Subcutaneous abdominal adipose tissue (tissue), 5 donors: ENCODE results near the gene TRANK1.

ENCODE experiments used
- H3K27ac ChIP-seq: one replicate; pipeline ENCODE4 v1.7.0; 2013; ENCODE audit warnings: low read depth, mild to moderate bottlenecking, inconsistent platforms, low read length, moderate library complexity
- H3K27me3 ChIP-seq, 5 donors: one replicate each; pipeline ENCODE4 v1.7.0; 2013; ENCODE audit warnings: low read length in 5 of 5, inconsistent platforms in 1 of 5; ENCODE audit not compliant: control insufficient read depth in 5 of 5, insufficient read depth in 4 of 5
- H3K36me3 ChIP-seq, 5 donors: one replicate each; pipeline ENCODE4 v1.7.0; 2013; ENCODE audit warnings: low read length in 5 of 5; ENCODE audit not compliant: control insufficient read depth in 5 of 5, insufficient read depth in 5 of 5
- H3K4me1 ChIP-seq, 5 donors: one replicate each; pipeline ENCODE4 v1.7.0; 2013; ENCODE audit warnings: low read length in 5 of 5, mild to moderate bottlenecking in 3 of 5, moderate library complexity in 1 of 5; ENCODE audit not compliant: control insufficient read depth in 5 of 5, insufficient read depth in 5 of 5
- H3K4me3 ChIP-seq, 5 donors: one replicate each; pipeline ENCODE4 v1.7.0; 2013; ENCODE audit warnings: low read length in 5 of 5, low read depth in 1 of 5
- H3K9ac ChIP-seq, 5 donors: one replicate each; pipeline ENCODE4 v1.7.0; 2013; ENCODE audit warnings: low read length in 5 of 5, mild to moderate bottlenecking in 4 of 5, moderate library complexity in 3 of 5
- H3K9me3 ChIP-seq, 5 donors: one replicate each; pipeline ENCODE4 v1.7.0; 2013; ENCODE audit warnings: low read length in 5 of 5; ENCODE audit not compliant: control insufficient read depth in 5 of 5
- donor health status: healthy.
- donor health status: healthy.
- donor health status: healthy.
- donor health status: healthy.
- donor health status: healthy.

The TRANK1 gene

GRCh38 chr3:36859494-36859893 is 85.4 kb downstream of the TRANK1 start:
- Histone ChIP-seq H3K27ac (no peak overlapping the region), H3K27me3 (no peaks in the 10 kb centered on the region), H3K4me1 (peaks cover 0 to 3% (median 3%) of the 10 kb centered on the region in 5 donors), H3K9ac (no peak overlapping the region), H3K9me3 (no peaks in the 10 kb centered on the region), H3K36me3 (peaks cover 0 to 70% (median 50%) of the 10 kb centered on the region in 5 donors), H3K4me3 (no peak overlapping the region)

DNA sequence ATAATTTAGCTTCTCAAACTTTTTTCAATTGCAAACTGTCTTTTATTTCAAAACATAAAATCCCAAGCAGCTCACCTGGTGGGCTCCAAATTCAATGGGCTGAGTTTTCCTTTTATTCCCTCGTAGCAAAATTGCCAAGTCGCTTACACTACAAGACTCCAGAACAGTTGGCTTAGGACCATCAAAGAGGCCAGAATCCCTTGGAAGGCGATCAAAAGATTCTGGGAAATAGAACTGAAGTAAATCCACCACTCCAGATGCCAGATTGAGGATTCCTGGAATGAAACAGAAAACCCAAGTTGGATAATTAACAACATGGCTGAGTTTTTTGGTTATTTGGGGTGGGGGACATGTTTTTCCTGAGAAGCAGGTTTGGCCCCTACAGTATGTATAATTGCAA is 92.8 kb downstream of the TRANK1 start:
- H3K9ac ChIP-seq, result no peak overlapping the region
- H3K27me3 ChIP-seq, result no peaks in the 10 kb centered on the region
- H3K27ac ChIP-seq, result no peak overlapping the region
- peaks cover 8 to 52% (median 33%) of the 10 kb centered on the region in 5 donors for H3K36me3 ChIP-seq
- H3K4me1 ChIP-seq, result peaks cover 0 to 6% (median 4%) of the 10 kb centered on the region in 5 donors
- H3K4me3 ChIP-seq, result no peak overlapping the region
- H3K9me3 ChIP-seq, result no peaks in the 10 kb centered on the region

DNA sequence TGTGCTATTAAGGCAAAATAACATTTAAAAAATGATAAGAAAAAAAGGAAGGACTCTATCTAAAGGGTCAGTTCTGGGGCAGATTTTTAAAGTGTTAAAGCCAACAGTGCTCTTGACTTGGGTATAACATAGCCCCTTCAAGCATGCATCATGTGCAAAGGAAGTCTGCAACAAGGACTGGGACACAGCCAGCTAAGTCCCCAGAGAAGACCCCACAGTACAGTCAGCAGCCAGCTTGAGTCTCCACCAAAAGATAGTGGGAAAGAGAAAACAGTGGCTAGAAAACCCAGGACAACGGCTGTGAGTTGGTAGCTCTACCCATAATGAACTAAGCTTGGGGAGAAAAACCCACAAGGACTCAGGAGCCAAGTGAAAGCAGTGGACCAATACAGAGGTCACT is 94.1 kb downstream of the TRANK1 start:
- H3K9ac ChIP-seq, result no peak overlapping the region
- H3K27me3 ChIP-seq, result no peaks in the 10 kb centered on the region
- peaks cover 10 to 51% (median 35%) of the 10 kb centered on the region in 5 donors for H3K36me3 ChIP-seq
- H3K4me3 ChIP-seq, result no peak overlapping the region
- H3K27ac ChIP-seq, result no peak overlapping the region
- no peaks in the 10 kb centered on the region for H3K9me3 ChIP-seq
- H3K4me1 ChIP-seq, result peaks cover 0 to 6% (median 4%) of the 10 kb centered on the region in 5 donors

- H3K27me3 ChIP-seq, result no peaks in the 10 kb centered on the region
- no peak overlapping the region for H3K4me3 ChIP-seq
- peaks cover 0 to 7% (median 0%) of the 10 kb centered on the region in 5 donors for H3K4me1 ChIP-seq
- H3K9me3 ChIP-seq, result peaks cover 0 to 5% (median 3%) of the 10 kb centered on the region in 5 donors
- no peak overlapping the region for H3K9ac ChIP-seq
- no peak overlapping the region for H3K27ac ChIP-seq
- H3K36me3 ChIP-seq, result peaks cover 14 to 63% (median 53%) of the 10 kb centered on the region in 5 donors
These were observed 98.4 kb downstream of the TRANK1 start for GRCh38 chr3:36846406-36846805.

- Histone ChIP-seq H3K4me1 (peaks cover 4 to 29% (median 25%) of the 10 kb centered on the region in 5 donors), H3K9ac (no peak overlapping the region), H3K27me3 (no peaks in the 10 kb centered on the region), H3K27ac (no peak overlapping the region), H3K36me3 (peaks cover 14 to 58% (median 51%) of the 10 kb centered on the region in 5 donors), H3K4me3 (no peak overlapping the region), H3K9me3 (peaks cover 0 to 11% (median 5%) of the 10 kb centered on the region in 5 donors)
These were observed 101.5 kb downstream of the TRANK1 start for GRCh38 chr3:36843065-36844051.

GRCh38 chr3:36842275-36842674 is 102.6 kb downstream of the TRANK1 start:
- Histone ChIP-seq H3K4me3 (no peak overlapping the region), H3K27me3 (no peaks in the 10 kb centered on the region), H3K9me3 (peaks cover 0 to 11% (median 5%) of the 10 kb centered on the region in 5 donors), H3K27ac (no peak overlapping the region), H3K36me3 (peaks cover 14 to 67% (median 56%) of the 10 kb centered on the region in 5 donors), H3K9ac (no peak overlapping the region), H3K4me1 (peaks cover 4 to 35% (median 29%) of the 10 kb centered on the region in 5 donors)

DNA sequence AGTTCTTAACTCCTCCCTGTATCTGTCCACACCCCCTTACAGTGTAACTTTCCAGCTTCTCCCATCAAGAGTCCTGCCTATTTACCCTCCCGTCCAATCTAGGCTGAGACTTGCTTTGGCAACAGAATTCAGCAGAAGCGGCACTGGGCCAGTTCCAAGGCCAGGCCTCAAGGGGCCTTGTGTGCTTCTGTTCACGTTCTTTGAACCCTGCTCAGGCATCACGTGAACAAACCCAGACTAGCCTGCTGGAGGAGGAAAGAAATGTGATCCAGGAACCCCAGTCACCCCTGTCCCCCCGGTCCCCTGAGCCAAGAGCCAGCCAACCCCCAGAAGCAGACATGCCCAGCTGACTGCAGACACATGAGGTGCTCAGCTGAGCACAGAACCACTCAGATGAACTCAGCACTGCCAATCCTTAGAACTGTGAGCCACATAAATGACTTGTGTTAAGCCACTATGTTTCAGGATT is 104.4 kb downstream of the TRANK1 start:
- Histone ChIP-seq H3K4me1 (peaks cover 4 to 35% (median 29%) of the 10 kb centered on the region in 5 donors), H3K27me3 (no peaks in the 10 kb centered on the region), H3K27ac (peak overlapping the region; percentile 7), H3K9ac (no peak overlapping the region), H3K4me3 (peak overlapping the region in 1 of 5 donors; percentile 19), H3K9me3 (peaks cover 0 to 11% (median 5%) of the 10 kb centered on the region in 5 donors), H3K36me3 (peaks cover 9 to 66% (median 44%) of the 10 kb centered on the region in 5 donors)

DNA sequence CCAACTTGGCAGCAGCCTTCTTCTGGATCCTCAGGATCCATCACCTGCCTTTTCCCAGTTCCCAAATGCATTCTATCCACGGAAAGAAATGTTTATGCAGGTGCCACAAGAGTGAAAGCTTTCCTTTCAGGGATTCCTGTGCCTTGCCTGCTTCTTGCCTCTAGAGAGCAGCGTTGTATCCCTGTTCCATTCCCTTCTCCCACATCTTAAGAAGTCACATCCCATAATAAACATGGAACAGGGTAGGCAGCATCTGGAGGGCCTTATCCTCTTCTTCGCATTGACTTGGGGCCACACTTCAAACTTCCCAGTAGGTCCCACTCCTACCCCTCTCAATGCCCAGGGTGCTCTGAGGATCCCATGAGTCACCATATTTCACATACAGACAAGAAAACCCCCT is 107.8 kb downstream of the TRANK1 start:
- peaks cover 0 to 11% (median 5%) of the 10 kb centered on the region in 5 donors for H3K9me3 ChIP-seq
- H3K27ac ChIP-seq, result no peak overlapping the region
- H3K27me3 ChIP-seq, result no peaks in the 10 kb centered on the region
- H3K36me3 ChIP-seq, result peaks cover 5 to 74% (median 47%) of the 10 kb centered on the region in 5 donors
- H3K4me3 ChIP-seq, result no peak overlapping the region
- no peak overlapping the region for H3K9ac ChIP-seq
- H3K4me1 ChIP-seq, result peaks cover 4 to 40% (median 29%) of the 10 kb centered on the region in 5 donors

GRCh38 chr3:36833160-36833814 is 111.6 kb downstream of the TRANK1 start:
- Histone ChIP-seq H3K36me3 (peaks cover 2 to 81% (median 42%) of the 10 kb centered on the region in 5 donors), H3K27me3 (no peaks in the 10 kb centered on the region), H3K27ac (no peak overlapping the region), H3K4me3 (no peak overlapping the region), H3K9ac (no peak overlapping the region), H3K4me1 (peaks cover 0 to 10% (median 4%) of the 10 kb centered on the region in 5 donors), H3K9me3 (no peaks in the 10 kb centered on the region)
